Activated CD4-positive, alpha-beta memory T cell treated with anti-CD3 and anti-CD28 coated beads, Interleukin-2, amount 10 ng/mL, durations not matched to agents 7 days and 5 days (primary cell): Measurements from ENCODE around the gene KIAA0753. TPM values are rescaled to one million over a fixed set of nuclear protein-coding genes. Genes with fewer than 3 reads are reported as not detected.
"Not testable (repeated sequence)": the region's sequence is repeated elsewhere in the genome, so short reads cannot be mapped to it uniquely, and the experiment has no call there.

Source experiments
- CTCF ChIA-PET: fragments of 350-600 bp; sonication (Branson Sonifier 250); formaldehyde crosslinking; loops from one replicate; lab custom pipeline; 2021; ENCODE audit warnings: antibody characterized with exemption, inconsistent platforms; lab: Charles Lee
- POLR2A ChIA-PET: fragments of 350-600 bp; sonication (Branson Sonifier 250); formaldehyde crosslinking; loops from one replicate; lab custom pipeline; 2021; ENCODE audit warnings: antibody characterized with exemption; lab: Charles Lee
- DNase-seq: peaks from one replicate; pipeline ENCODE4 v3.0.0-alpha.2; 2020
- H3K27ac Mint-ChIP-seq: one replicate; pipeline ENCODE4 v1.8.0; 2021; ENCODE audit warnings: mild to moderate bottlenecking, mixed read lengths
- H3K27me3 Mint-ChIP-seq: one replicate; pipeline ENCODE4 v1.8.0; 2021; ENCODE audit warnings: mixed read lengths
- H3K36me3 Mint-ChIP-seq: one replicate; pipeline ENCODE4 v1.8.0; 2021; ENCODE audit warnings: low read depth, mixed read lengths
- H3K4me1 Mint-ChIP-seq: one replicate; pipeline ENCODE4 v1.8.0; 2021; ENCODE audit warnings: mixed read lengths
- H3K4me3 Mint-ChIP-seq: one replicate; pipeline ENCODE4 v1.8.0; 2021; ENCODE audit warnings: mild to moderate bottlenecking, mixed read lengths
- H3K9me3 Mint-ChIP-seq: one replicate; pipeline ENCODE4 v1.8.0; 2021; ENCODE audit warnings: mixed read lengths
- total RNA-seq, 2 experiments: library from RNA; stranded (reverse); gene quantifications; one replicate each; pipeline ENCODE4 v1.2.3, GENCODE V29; 2021

KIAA0753 gene
- total RNA-seq, 2 experiments from 2014 or later, result 13.0 to 14.6 TPM

DNA sequence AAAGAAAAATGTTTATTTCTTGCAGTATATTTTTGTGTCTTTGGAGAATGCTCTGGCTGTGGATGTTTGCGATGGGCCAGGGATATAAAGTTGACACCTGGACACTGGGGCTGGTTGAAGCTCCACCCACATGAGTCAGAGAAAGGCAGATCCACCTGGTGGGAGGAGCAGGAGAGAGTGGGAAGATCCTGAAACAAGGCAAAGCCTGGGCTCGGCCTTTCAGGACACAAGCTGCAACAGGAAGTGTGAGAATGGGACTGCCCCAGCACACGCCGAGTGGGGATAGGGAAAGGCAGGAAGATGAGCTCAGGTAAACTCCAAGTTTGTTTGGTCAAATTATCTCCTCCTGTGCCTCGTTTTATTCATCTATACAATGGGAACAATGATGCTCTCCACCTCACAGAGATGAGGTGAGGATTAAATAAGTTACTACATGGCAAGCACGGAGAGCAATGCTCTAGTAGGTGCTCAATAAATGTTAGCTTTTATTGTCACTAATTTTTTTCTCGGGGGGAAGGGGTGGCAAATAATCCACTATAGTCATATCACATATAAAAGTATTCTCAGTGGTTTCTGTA lies 62.7 kb downstream of the KIAA0753 start:
- no peaks in the 10 kb centered on the region for H3K27me3 Mint-ChIP-seq
- H3K4me1 Mint-ChIP-seq, result peaks cover 13% of the 10 kb centered on the region
- CTCF ChIA-PET, result no interaction called here
- POLR2A ChIA-PET, result no interaction called here
- no peak overlapping the region for H3K27ac Mint-ChIP-seq
- DNase-seq, result no peak
- H3K4me3 Mint-ChIP-seq, result no peak overlapping the region
- H3K36me3 Mint-ChIP-seq, result no peaks in the 10 kb centered on the region
- H3K9me3 Mint-ChIP-seq, result no peaks in the 10 kb centered on the region

DNA sequence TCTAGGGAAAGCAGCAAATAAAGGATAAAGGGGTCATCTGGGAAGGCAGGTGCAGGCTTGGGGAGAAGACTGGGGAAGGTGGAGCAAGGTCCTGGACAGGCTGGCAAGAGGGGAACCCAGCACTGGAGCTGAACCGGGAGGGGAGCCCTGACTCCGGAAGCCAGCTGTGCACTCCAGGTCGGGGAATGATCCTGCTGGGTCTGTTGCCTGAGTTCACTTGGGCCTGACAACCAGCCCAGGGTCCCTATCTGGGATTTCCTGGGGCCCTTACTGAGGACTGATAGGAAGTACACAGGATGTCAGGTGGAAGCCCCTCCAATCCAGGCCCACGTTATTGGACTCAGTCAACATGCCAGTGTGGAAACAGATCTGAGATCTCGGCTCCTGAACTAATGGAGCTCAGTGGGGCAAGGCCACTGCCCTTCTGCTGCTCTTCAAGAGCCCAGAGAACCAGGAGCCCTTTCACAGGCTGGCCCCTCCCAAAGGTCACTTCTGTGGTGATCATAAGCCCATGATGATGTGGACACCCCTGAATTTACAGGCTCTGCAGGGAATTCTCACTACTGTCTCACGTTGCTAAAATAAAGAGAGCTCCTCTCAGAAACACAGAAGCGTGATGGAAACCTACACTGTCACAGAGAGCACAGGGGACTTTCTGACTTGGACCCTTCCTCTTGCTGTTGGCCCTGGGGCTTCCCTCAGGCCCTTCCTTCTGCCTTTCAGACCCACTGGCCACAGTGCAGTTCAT lies 64.3 kb downstream of the KIAA0753 start:
- no peak for DNase-seq
- H3K4me1 Mint-ChIP-seq, result peaks cover 13% of the 10 kb centered on the region
- no peaks in the 10 kb centered on the region for H3K9me3 Mint-ChIP-seq
- H3K27me3 Mint-ChIP-seq, result no peaks in the 10 kb centered on the region
- POLR2A ChIA-PET, result no interaction called here
- H3K4me3 Mint-ChIP-seq, result no peak overlapping the region
- H3K36me3 Mint-ChIP-seq, result no peaks in the 10 kb centered on the region
- H3K27ac Mint-ChIP-seq, result no peak overlapping the region
- CTCF ChIA-PET, result no interaction called here

DNA sequence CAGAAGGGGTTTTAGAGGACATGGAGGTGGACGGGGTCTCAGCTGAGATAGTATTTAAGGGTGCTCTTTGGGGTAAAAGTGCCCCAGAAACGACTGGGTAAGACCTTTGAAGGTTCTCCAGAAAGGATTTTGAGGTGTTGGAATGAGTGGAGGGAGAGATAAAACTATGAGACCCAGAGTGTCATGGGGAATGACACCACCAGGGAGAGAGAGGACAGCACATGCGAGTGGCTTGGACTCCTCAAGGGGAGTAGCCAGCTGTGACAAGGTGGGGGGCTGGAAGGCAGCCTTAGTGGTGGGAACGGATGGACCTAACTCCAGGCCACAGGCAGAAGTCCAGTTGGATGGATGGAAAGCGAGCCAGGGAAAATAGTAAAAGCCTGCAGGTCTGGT lies 64.9 kb downstream of the KIAA0753 start:
- Mint-ChIP-seq H3K9me3 (no peaks in the 10 kb centered on the region), H3K27ac (peak overlapping the region; percentile 1), H3K27me3 (no peaks in the 10 kb centered on the region), H3K4me3 (no peak overlapping the region), H3K36me3 (no peaks in the 10 kb centered on the region), H3K4me1 (peaks cover 13% of the 10 kb centered on the region)
- POLR2A ChIA-PET, result no interaction called here
- CTCF ChIA-PET, result interaction anchor here (1.4 kb wide), 1 partner anchor 103 kb away, joined by 3 read pairs; no protein-coding TSS in a partner anchor
- no peak for DNase-seq

DNA sequence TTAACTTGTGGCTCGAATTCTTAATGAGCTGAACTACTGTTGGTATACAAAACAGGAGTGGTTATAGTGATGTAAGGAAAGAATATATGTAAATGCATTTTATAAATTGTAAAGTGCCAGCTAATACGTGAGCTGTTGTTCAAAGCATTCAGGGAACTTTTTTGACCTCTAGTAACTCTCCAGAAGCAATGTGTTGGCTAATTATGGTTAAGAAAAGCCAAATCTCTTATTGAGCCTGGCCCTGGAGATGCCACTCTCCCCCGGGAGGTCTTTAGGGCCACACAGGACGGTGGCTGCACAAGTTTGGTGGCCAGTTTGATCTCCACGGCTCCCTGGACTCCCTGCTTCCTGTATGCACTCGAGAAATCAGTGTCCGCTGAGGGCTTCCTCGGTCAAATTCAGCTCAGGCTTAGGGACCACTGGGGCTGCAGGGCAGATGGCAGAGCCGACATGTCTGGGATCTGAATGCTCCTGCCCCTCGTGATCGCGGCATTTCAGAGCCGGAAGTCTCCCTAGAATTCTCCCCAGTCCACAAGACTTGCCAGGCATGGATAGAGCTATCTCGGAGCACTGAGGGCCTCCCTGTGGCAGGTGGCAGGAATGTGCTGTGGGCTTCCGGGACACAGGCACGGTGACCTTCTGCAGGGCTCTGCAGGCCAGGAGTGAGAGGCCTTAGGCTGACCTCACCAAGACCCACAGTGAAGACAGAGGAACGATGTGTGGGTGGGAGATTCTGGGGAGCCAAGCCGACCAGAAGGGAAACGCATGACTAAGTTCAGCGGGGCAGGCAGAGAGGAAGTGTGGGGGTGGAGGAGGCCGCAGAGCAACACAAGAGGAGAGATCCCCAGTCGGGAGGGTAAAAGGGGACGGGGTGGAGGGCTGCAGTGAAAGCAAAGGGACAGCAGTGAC lies 65.6 kb downstream of the KIAA0753 start:
- peak; percentile 49 for DNase-seq
- no peaks in the 10 kb centered on the region for H3K36me3 Mint-ChIP-seq
- no peaks in the 10 kb centered on the region for H3K9me3 Mint-ChIP-seq
- no peak overlapping the region for H3K4me3 Mint-ChIP-seq
- ChIA-PET POLR2A (interaction anchor here (1.1 kb wide), 1 partner anchor 27 kb away, joined by 3 read pairs; no protein-coding TSS in a partner anchor), CTCF (interaction anchor here (1.4 kb wide), 1 partner anchor 102 kb away, joined by 3 read pairs; no protein-coding TSS in a partner anchor)
- H3K27ac Mint-ChIP-seq, result peak overlapping the region; percentile 1
- H3K27me3 Mint-ChIP-seq, result no peaks in the 10 kb centered on the region
- peaks cover 13% of the 10 kb centered on the region for H3K4me1 Mint-ChIP-seq

DNA sequence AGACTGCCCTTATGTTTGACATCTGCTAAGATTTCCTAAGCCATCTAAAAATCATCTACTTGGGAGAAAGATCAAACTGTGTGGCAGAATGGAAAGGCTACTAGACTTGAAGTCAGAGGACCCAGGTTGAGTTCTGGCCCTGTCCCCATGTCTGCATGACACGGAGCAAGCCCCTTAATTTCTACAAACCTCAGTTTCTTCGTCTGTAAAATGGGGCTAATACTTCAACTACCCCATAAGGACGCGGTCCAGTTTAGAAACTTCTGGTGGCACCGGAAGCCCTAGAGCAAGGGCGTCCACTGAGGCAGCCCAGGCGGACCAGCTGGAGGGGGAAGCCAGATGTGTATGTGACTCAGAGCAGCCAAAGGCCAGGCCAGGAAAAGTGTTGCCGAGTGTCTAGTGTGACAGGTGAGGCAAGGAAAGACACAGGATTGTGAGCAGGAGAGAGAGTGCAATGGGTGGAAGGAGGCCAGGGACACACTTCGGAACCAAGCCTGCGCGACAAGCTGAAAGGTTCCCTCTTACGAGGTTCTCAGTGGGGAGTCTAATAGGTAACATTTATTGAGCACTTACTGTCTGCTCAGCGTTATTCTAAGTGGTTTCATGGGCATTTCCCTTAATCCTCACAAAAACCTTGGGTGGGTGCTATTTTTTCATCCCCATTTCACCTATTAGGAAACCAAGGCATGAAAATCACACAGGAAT lies 66.4 kb downstream of the KIAA0753 start:
- H3K4me3 Mint-ChIP-seq, result no peak overlapping the region
- ChIA-PET CTCF (interaction anchor here (1.4 kb wide), 1 partner anchor 102 kb away, joined by 3 read pairs; no protein-coding TSS in a partner anchor), POLR2A (interaction anchor here (1.1 kb wide), 1 partner anchor 26 kb away, joined by 3 read pairs; no protein-coding TSS in a partner anchor)
- H3K9me3 Mint-ChIP-seq, result no peaks in the 10 kb centered on the region
- H3K36me3 Mint-ChIP-seq, result no peaks in the 10 kb centered on the region
- DNase-seq, result no peak
- no peak overlapping the region for H3K27ac Mint-ChIP-seq
- peaks cover 13% of the 10 kb centered on the region for H3K4me1 Mint-ChIP-seq
- H3K27me3 Mint-ChIP-seq, result no peaks in the 10 kb centered on the region

DNA sequence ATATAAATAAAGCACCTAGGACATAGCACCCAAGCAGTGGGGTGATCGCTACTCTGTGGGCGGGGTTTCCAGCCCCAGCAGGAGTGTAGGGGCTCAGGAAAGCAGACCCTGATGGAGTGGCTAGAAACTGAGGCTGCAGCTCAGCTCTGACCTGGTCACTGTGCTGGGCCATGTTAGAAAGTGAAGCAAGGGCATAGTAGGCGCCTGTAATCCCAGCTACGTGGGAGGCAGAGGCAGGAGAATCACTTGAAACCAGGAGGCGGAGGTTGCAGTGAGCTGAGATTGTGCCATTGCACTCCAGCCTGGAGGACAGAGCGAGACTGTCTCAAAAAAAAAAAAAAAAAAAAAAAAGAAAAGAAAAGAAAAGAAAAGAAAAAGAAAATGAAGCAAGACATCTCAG lies 67.0 kb downstream of the KIAA0753 start:
- DNase-seq, H3K27ac Mint-ChIP-seq, H3K36me3 Mint-ChIP-seq, H3K4me3 Mint-ChIP-seq, H3K27me3 Mint-ChIP-seq, CTCF ChIA-PET, H3K9me3 Mint-ChIP-seq: not testable (repeated sequence)
- POLR2A ChIA-PET, result interaction anchor here (1.1 kb wide), 1 partner anchor 25 kb away, joined by 3 read pairs; no protein-coding TSS in a partner anchor
- peaks cover 13% of the 10 kb centered on the region for H3K4me1 Mint-ChIP-seq

DNA sequence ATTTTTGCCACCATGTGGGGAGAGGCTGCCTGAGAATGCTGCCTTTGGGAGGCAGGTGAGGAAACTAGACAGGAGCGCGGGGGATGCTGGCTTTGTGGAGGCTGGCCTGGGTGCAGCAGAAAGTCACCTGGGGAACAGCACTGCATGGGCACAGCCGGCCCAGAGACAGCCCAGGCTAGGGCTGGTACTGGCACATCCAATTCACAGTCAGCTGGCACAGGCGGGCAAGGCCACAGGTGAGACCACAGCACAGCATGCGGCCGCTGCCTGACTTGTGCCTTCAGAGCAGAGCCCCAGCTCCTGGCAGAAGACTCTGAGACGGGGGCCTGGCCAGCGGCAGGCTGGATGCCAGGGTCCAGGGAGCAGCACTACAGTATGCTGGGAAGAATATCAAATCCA lies 67.5 kb downstream of the KIAA0753 start:
- Mint-ChIP-seq H3K27ac (no peak overlapping the region), H3K9me3 (no peaks in the 10 kb centered on the region), H3K27me3 (no peaks in the 10 kb centered on the region), H3K36me3 (no peaks in the 10 kb centered on the region), H3K4me3 (no peak overlapping the region), H3K4me1 (peaks cover 13% of the 10 kb centered on the region)
- ChIA-PET CTCF (no interaction called here), POLR2A (no interaction called here)
- no peak for DNase-seq

DNA sequence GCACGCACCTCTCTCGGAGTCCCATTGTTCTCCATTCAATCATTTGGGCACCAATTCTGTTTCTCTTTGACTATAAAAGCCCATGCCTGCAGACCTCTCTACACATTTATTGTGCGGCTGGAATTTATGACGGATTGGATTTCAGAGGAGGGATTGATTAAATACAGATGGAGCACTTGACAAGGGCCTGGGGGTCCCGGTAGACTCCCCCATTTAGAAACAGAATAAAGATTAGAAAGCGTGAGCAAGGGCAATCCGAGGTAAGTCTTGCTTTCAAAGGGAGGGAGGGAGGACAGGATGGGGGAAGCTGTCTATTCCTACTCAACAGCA lies 69.1 kb downstream of the KIAA0753 start:
- Mint-ChIP-seq H3K27ac (no peak overlapping the region), H3K4me1 (peaks cover 13% of the 10 kb centered on the region), H3K4me3 (no peak overlapping the region), H3K27me3 (no peaks in the 10 kb centered on the region), H3K9me3 (no peaks in the 10 kb centered on the region), H3K36me3 (no peaks in the 10 kb centered on the region)
- ChIA-PET CTCF (no interaction called here), POLR2A (no interaction called here)
- DNase-seq, result no peak

DNA sequence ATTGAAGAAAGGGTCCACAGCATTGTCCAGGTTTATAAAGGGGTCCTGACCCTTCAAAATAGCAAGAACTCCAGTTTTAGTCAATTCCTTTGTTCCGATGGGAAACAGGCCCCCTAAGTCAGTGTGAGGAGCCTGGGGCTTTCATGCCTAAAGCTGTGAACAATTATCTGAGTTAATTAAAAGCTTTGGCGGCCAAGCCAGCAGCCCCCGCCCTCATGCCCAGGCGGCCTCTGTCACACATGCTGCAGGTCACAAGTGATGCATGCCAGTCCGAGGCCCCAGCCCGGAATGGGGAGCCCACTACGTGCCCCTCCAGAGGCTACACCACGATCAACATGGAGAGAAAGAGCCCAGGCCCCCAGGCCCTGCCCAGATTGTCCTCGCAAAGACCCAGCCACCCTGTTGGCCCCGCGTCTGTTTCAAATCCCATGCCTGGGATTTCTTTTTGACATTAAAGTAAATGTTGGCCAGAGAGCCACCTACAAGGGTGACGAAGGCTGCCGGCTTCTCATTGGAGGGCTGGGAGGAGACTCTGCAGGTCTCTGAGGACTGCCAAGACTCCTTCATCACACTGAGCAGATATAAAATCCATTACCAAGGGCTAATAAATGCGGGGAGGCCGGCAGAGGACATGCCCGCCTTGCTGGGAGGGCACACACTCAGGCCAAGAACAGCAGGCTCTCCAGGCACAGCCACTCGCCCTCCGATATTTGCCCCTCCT lies 69.6 kb downstream of the KIAA0753 start:
- ChIA-PET POLR2A (no interaction called here), CTCF (no interaction called here)
- H3K36me3 Mint-ChIP-seq, result no peaks in the 10 kb centered on the region
- no peak for DNase-seq
- H3K27me3 Mint-ChIP-seq, result no peaks in the 10 kb centered on the region
- no peak overlapping the region for H3K27ac Mint-ChIP-seq
- H3K4me3 Mint-ChIP-seq, result no peak overlapping the region
- H3K9me3 Mint-ChIP-seq, result no peaks in the 10 kb centered on the region
- H3K4me1 Mint-ChIP-seq, result peaks cover 11% of the 10 kb centered on the region

DNA sequence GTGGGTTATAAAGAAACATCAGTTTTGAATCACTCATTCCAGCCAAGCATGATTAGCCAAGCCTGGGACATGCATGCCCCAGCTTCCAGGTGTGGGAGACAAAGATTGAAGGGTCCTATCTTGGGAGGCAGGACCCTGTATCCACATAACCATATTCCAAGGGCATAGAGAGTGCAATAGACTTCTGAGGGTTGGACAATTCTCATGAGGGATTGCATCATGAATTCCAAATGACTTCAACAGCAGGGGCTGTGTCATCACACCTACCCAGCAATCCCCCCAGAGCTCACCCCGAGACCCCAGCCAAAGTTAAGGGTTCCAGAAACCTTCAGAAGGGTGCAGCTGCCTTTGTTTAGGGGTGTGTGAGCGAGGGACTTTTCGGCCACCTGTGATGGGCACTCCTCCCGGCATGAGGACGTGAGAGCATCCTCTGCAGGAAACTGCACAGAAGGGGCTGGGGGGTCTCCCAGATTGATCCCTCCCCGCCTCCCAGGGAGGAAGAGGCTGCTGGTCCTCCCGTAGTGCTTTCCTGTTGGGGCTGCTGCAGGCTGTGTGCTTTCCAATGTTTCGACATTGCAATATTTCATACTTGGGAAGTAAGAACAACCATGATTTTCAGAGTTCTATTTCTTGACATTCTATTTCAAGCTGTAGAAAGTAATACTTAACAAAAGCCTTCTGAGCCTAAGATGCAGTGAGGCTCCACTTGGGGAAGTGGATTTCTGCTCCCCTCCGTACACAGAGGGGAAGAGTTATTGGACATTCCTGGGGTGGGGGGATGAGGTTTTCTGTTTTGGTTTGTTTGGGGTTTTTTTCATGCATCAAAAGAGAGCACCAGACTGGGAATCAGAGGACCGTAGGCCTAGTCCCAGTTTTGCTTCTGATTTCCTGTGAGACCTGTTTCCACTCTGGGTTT lies 70.9 kb downstream of the KIAA0753 start:
- Mint-ChIP-seq H3K27ac (no peak overlapping the region), H3K9me3 (no peaks in the 10 kb centered on the region), H3K27me3 (no peaks in the 10 kb centered on the region), H3K4me3 (no peak overlapping the region), H3K36me3 (no peaks in the 10 kb centered on the region), H3K4me1 (no peaks in the 10 kb centered on the region)
- DNase-seq, result no peak
- POLR2A ChIA-PET, result no interaction called here
- CTCF ChIA-PET, result no interaction called here

DNA sequence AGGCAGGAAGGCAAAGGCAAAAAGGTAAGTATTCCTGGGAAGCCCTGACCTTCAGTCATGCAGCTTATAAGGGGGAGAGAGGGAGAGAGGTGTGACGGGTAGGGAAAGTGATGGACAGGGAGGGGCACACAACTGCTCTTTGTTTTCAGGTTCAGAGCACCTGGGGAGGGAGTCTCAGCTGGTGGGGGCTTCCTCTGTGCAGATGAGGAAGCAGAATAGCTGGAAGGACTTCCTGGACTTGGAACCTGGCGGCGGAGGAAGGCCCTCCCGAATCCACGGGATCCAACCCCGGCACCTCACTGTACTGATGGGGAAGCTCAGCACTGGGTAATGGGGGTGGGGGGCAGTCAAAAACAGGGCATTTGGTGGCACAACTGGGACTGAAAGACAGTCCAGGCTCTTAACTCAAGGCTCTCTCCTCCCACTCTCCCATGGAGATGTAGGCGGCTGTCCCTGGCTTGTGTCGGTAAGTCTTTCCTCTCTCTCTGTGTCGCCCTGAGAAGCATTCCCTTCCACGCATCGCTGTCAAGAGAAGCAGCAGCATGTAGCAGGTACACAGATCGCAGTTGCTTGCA lies 72.2 kb downstream of the KIAA0753 start:
- Mint-ChIP-seq H3K9me3 (no peaks in the 10 kb centered on the region), H3K27ac (no peak overlapping the region), H3K36me3 (no peaks in the 10 kb centered on the region), H3K4me3 (no peak overlapping the region), H3K4me1 (no peaks in the 10 kb centered on the region), H3K27me3 (peaks cover 2% of the 10 kb centered on the region)
- POLR2A ChIA-PET, result no interaction called here
- CTCF ChIA-PET, result no interaction called here
- no peak for DNase-seq
